ENCODE results near the gene ATF6B. TPM values are rescaled to one million over a fixed set of nuclear protein-coding genes. Genes with fewer than 3 reads are reported as not detected.

The ATF6B gene
- total RNA-seq, 2 experiments from 2014 or later = 60.6 to 61.8 TPM

- ChIA-PET CTCF (interaction anchor here (0.7 kb wide), 1 partner anchor 252 kb away, joined by 3 read pairs; no protein-coding TSS in a partner anchor), POLR2A (no interaction called here)
Observed at GRCh38 chr6:32140420-32141046, 12.5 kb upstream of the ATF6B start.

- ChIA-PET CTCF (no interaction called here), POLR2A (interaction anchor here (0.7 kb wide), 1 partner anchor 15 kb away, joined by 5 read pairs; no protein-coding TSS in a partner anchor)
Observed at GRCh38 chr6:32139590-32139989, 11.5 kb upstream of the ATF6B start.

GRCh38 chr6:32137454-32137853 lies 9.4 kb upstream of the ATF6B start:
- CTCF ChIA-PET = interaction anchor here (1.4 kb wide), 1 partner anchor 17 kb away, joined by 3 read pairs; no protein-coding TSS in a partner anchor
- POLR2A ChIA-PET = no interaction called here

- ChIA-PET POLR2A (no interaction called here), CTCF (no interaction called here)
Observed at GRCh38 chr6:32133786-32134185, 5.7 kb upstream of the ATF6B start.

- POLR2A ChIA-PET = no interaction called here
- CTCF ChIA-PET = interaction anchor here (5.4 kb wide), 1 partner anchor 14 kb away, joined by 31 read pairs; no protein-coding TSS in a partner anchor
Observed at GRCh38 chr6:32132110-32132509, 4.1 kb upstream of the ATF6B start.

- CTCF ChIA-PET = interaction anchor here (5.4 kb wide), 1 partner anchor 13 kb away, joined by 31 read pairs; no protein-coding TSS in a partner anchor
- POLR2A ChIA-PET = interaction anchor here (1.2 kb wide), 1 partner anchor 65 kb away, joined by 5 read pairs; no protein-coding TSS in a partner anchor
Observed at GRCh38 chr6:32131439-32131948, 3.4 kb upstream of the ATF6B start.

- POLR2A ChIA-PET = interaction anchor here (0.8 to 1.9 kb wide), 4 partner anchors 50 to 228 kb away, joined by 3 to 6 read pairs (median 4); partner anchors contain the start of genes DXO and ZBTB12
- CTCF ChIA-PET = interaction anchor here (0.6 to 5.4 kb wide), 5 partner anchors 11 to 937 kb away, joined by 3 to 31 read pairs (median 4); partner anchors contain the start of gene DXO
Observed at GRCh38 chr6:32129297-32130088, 1.4 kb upstream of the ATF6B start.

- ChIA-PET POLR2A (interaction anchor here (0.8 to 1.9 kb wide), 5 partner anchors 51 to 227 kb away, joined by 3 to 6 read pairs (median 4); partner anchors contain the start of genes DXO, PBX2 and ZBTB12), CTCF (interaction anchor here (0.6 to 5.4 kb wide), 4 partner anchors 11 to 936 kb away, joined by 3 to 31 read pairs (median 4); no protein-coding TSS in a partner anchor)
Observed at GRCh38 chr6:32128751-32129296, 778 bp upstream of the ATF6B start.

- CTCF ChIA-PET = interaction anchor here (2.0 to 5.4 kb wide), 2 partner anchors 9 to 68 kb away, joined by 4 to 31 read pairs; no protein-coding TSS in a partner anchor
- POLR2A ChIA-PET = interaction anchor here (0.6 to 1.0 kb wide), 2 partner anchors 845 to 852 kb away, joined by 3 to 4 read pairs; no protein-coding TSS in a partner anchor
Observed at GRCh38 chr6:32127409-32127716, 683 bp downstream of the ATF6B start.

GRCh38 chr6:32126880-32127279 lies 1.2 kb downstream of the ATF6B start:
- CTCF ChIA-PET = interaction anchor here (2.0 to 5.4 kb wide), 2 partner anchors 9 to 69 kb away, joined by 4 to 31 read pairs; no protein-coding TSS in a partner anchor
- POLR2A ChIA-PET = no interaction called here

- POLR2A ChIA-PET = no interaction called here
- CTCF ChIA-PET = no interaction called here
Observed at GRCh38 chr6:32123681-32124080, 4.4 kb downstream of the ATF6B start.

- POLR2A ChIA-PET = no interaction called here
- CTCF ChIA-PET = interaction anchor here (0.7 to 4.8 kb wide), 5 partner anchors 9 to 128 kb away, joined by 3 to 31 read pairs (median 3); partner anchors contain the start of genes ATF6B, FKBPL and GPSM3
Observed at GRCh38 chr6:32120573-32121059, 7.4 kb downstream of the ATF6B start.

GRCh38 chr6:32118782-32119628 lies 9.0 kb downstream of the ATF6B start:
- ChIA-PET POLR2A (interaction anchor here (0.6 to 0.8 kb wide), 2 partner anchors 34 to 35 kb away, joined by 3 read pairs; no protein-coding TSS in a partner anchor), CTCF (interaction anchor here (0.6 to 4.8 kb wide), 8 partner anchors 11 to 270 kb away, joined by 3 to 31 read pairs (median 4); partner anchors contain the start of genes ATF6B, FKBPL, PBX2 and PRRT1)

GRCh38 chr6:32117461-32117860 lies 10.6 kb downstream of the ATF6B start:
- CTCF ChIA-PET = interaction anchor here (0.8 to 4.8 kb wide), 2 partner anchors 12 to 70 kb away, joined by 3 to 31 read pairs; partner anchors contain the start of genes ATF6B and FKBPL
- POLR2A ChIA-PET = no interaction called here

- ChIA-PET CTCF (interaction anchor here (4.8 kb wide), 1 partner anchor 13 kb away, joined by 31 read pairs; the partner anchor contains the start of genes ATF6B and FKBPL), POLR2A (no interaction called here)
Observed at GRCh38 chr6:32116674-32117073, 11.4 kb downstream of the ATF6B start.

- CTCF ChIA-PET = interaction anchor here (4.8 kb wide), 1 partner anchor 14 kb away, joined by 31 read pairs; the partner anchor contains the start of genes ATF6B and FKBPL
Observed at GRCh38 chr6:32115623-32116022, 12.4 kb downstream of the ATF6B start.

GRCh38 chr6:32114796-32115195 lies 13.2 kb downstream of the ATF6B start:
- ChIA-PET CTCF (interaction anchor here (0.5 kb wide), 1 partner anchor 82 kb away, joined by 3 read pairs; no protein-coding TSS in a partner anchor), POLR2A (no interaction called here)

More at GRCh38 chr6:32115623-32116022, 12.4 kb downstream of the ATF6B start:
- POLR2A ChIA-PET = no interaction called here

All from activated CD8-positive, alpha-beta memory T cell treated with anti-CD3 and anti-CD28 coated beads for 36 hours (primary cell).